Prostate gland (tissue), 2 donors: ENCODE data around the gene CDCA3.

Source experiments
- CTCF ChIP-seq, 4 experiments: fragments of 200-600 bp in 2 of 4; fragments of 450-650 bp in 2 of 4; sonication (generic) in 2 of 4; IDR thresholded peaks; 1 replicate in 3 of 4; 2 replicates in 1 of 4; pipeline ENCODE4 v1.5.1; 2016 to 2019; ENCODE audit warnings: antibody characterized with exemption in 4 of 4, mild to moderate bottlenecking in 2 of 4, moderate library complexity in 2 of 4
- POLR2A ChIP-seq: fragments of 450-650 bp; IDR thresholded peaks from one replicate; pipeline ENCODE4 v1.6.1; 2016; ENCODE audit warnings: antibody characterized with exemption, mild to moderate bottlenecking

GRCh38 chr12:6824085-6824775 is 26.9 kb downstream of the CDCA3 start:
- TF ChIP-seq POLR2A, result no peak
- no peak for TF ChIP-seq CTCF (IDR thresholded peaks at IDR 0.05)
